UCSD-AML1 (cell line): ENCODE results near the gene RPL35.

Experiments used
- DNase-seq: peaks from one replicate; lab custom pipeline; 2025; ENCODE audit not compliant: unreplicated experiment; lab: John Stamatoyannopoulos, UW

Gene RPL35

DNA sequence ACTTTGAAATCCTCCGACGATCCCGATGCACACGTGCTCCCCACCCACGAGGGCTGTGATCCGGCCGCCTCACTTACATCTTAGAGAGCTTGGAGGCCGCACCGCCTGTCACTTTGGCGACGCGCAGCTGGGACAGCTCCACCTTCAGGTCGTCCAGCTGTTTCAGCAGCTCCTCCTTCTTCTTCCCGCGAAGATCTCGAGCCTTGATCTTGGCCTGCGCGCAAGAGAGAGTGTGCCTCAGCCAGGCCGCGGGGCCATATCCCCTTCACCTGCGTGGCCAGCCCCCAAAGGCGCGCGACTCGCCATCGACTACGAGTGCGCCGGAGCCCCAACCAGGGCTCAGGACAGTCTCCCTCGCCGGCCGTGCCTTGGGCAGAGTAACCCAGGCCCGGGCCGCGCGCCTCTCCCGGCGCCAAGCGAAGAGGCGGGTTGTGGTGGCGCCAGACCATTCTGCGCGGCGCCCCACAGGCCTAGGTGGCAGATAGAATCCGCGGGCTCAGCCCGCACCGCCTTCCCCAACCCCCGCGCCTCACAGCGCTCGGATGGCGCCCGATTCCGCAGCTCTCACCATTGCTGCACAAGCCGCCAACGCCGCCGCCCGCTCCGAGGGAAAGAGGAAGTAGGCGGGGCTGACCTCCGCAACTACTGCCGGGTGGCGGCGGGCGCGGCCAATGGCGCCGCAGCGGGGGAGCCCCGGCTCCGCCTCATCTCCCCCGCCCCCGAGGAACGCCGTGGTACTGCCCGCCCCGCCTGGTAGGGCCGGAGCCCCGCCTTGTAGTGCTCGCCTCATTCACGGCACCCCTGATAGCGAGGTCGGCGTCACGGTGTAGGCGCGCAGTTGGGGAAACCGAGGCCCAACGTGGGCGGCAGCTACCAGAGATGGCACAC, at the start of gene RPL35, which contains the start of gene ARPC5L:
Gene RPL35, minus strand, starts transcription at position 616 of the 888 bp plus-strand sequence. Its CDS starts 45 bp downstream, at position 571.
Gene ARPC5L, plus strand, starts transcription at position 789 of the 888 bp plus-strand sequence. CDS start 7,161 bp downstream, outside the sequence.
- peak; percentile 96 for DNase-seq

DNA sequence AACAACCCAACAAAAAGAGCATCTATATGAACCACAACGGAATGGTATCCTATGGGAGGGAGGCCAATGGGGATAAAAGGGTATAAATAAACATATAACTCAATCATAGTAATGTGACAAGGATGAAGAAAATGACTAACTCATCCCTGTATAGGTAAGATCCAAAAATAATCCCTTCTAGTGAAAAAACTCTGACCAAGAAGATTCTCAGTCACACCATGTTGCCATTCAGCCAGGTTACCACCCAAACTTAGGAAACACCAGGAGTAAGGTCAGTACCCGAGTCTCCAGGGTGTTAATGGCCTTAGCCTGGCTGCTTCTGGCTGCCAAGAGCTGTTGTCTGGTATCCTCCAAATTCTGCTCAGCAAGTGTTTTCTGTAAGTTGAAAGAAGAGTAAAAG, 46.3 kb upstream of the RPL35 start:
- DNase-seq, result no peak

DNA sequence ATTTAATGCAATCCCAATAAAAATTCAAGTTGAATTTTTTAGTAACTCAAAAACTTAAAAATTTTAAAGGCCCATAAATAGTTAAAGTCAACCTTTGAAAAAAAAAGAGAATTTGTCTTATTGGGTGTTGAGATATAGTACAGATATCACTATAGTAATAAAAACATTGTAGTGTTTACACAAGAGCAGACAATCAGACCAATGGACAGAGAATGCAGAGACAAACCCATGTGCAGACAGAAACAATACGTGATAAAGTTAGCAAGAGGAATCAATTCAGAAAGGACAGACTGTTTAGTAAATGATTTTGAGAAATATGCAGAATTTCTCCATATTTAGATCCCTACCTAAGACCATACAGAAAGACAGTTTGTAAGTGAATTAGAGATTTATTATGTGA, 45.2 kb upstream of the RPL35 start:
- DNase-seq, result no peak

DNA sequence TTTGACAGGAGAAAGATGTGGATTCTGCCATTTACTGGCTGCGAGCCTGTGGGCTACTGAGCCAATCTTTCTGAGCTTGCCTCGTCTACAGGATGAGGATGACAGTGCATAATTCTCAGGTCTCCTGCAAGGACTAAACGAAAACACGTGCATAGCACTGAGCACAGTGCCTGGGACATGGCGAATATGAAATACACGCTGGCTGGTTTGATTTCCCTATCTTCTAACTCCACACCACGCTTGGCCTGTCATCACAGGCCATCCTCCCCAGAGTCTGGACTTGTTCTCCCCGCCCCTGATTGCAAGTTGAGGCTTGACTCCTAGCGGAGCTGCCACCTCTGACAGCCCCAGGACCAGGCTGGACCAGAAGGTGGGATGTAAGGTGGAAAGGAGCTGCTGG, 38.1 kb upstream of the RPL35 start:
- DNase-seq, result no peak

DNA sequence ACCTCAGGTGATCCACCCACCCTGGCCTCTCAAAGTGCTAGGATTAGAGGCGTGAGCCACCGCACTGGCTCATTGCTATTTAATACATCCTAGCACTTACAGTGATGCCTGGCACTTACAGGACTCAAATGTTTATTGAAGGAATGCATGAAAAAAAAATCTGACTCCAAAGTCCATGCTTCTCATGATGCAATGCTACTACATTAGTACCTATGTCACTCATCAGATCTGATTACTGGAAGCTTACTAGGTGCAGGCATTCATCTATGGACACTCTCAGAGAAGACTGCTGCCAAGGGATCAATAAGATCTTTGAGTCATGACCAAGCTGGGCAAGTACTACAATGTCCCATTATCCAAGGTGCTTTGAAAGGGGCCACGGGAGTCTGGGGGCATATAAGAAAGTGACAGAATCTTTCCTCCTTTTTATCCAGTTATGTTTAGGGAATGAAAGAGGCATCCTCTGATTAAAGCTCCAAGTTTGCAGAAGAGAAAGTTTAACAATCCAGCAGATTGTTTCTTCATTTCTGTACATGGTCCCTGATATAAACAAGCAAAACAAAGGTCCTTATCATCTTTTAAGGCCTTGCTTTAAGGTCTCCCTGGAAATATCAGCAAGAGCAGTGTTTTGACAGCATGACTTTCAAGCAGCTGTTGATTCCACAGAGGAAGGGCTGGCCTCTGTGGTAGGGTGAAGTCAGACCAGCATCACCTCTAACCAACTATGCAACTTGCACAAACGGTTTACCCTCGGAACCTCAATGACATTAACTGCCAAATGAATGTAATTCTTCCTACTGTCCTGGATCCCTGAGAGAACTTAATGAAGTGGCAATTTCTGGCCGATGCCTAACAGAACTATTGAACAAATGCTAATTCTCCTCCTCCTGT, 36.1 kb upstream of the RPL35 start:
- DNase-seq, result no peak

DNA sequence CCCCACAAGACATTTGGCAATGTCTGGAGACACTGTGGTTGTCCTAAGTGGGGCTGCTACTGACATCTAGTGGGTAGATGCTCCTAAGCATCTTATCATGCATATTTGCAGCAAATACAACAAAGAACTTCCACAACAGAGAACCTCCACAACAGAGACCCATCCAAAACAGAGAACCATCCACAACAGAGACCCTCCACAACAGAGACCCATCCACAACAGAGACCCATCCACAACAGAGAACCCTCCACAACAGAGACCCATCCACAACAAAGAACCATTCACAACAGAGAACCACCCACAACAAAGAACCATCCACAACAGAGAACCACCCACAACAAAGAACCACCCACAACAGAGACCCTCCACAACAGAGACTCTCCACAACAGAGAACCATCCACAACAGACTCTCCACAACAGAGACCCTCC, 33.0 kb upstream of the RPL35 start:
- peak; percentile 22 for DNase-seq

DNA sequence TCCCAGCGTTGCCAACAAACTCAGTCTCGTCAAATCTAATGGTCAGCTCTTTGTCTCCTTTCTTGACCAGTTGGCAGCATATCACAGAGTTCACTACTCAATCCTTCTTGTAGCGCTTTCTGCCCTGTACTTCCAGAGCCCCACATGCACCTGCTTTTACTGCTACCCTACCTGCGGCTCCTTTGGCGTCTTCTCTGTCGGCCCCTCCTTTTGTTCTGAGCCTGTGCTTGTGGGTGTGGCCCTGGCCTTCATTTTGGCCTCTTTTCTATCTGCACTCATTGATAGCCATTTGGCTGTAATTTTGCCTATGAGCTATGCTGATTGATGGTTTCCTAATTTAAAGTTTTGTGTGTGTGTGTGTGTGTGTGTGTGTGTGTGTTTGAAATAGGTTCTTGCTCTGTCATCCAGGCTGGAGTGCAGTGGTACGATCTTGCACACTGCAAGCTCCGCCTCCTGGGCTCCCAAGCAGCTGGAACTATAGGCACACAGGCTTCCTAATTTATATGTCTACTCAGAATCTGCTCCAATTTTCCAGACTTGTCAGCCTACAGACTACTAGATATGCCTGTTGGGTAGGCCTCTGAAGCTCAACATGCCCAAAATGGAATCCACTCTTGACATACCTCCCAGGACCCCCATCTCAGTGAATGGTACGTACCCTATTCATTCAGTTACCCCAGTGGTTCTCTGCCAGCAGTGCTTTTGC, 32.4 kb upstream of the RPL35 start:
- DNase-seq, result no peak

DNA sequence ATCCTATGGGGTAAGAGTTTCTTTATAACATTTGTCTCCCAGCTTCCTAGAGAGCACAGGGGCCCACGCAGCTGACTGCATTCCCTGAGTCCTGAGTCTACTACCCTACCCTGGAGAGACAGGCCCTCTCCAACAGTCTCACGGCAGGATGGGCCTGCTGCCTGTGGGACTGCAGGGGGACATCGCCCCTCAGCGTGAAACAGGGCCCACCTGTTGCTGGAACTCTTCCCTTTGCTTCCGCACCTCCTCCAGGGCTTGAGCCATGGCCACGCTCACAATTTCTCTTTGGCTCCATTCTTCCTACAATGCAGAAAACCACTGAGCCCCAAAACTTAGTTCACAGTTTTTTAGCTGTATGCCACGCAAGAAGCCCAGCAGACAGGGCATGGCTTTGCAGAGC, 28.4 kb upstream of the RPL35 start:
- DNase-seq, result no peak

DNA sequence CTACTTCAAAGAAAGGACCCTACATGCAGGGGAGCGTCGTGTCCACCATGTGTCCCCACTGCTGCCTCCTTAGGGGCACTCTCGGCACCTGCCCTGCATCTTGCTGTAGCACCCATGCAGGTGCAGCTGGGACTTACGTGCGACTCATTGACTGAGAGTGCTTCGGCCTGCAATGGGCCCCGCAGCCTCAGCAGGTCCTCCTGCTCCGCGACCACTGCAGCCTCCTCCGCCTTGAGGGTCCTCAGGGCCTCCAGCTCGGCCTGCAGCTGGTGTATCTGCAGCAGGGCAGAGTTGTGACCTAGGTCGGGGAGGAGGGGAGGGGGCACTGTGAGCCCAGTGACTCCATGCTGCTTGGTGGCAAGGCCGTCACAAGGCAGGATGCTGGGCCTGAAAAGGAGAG, 27.2 kb upstream of the RPL35 start:
- no peak for DNase-seq

DNA sequence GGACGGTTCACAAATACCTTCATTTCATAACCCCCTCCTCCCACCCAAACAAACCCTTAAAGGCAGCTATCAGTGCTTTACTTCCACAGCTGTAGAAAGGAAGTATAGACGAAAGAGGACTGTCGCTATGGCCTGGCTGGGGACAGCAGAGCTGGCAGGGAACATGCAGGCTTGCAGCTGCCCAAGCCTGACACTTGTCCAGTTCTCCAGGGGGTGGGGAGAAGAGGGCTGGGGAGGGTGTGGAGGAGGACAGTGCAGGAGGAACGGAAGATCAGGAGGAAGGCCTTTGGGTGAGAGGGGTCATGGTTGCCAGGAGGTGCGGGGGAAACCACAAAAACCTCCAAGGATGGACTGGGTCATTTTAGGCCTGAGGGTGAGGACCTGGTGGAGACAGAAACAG, 26.1 kb upstream of the RPL35 start:
- DNase-seq, result no peak

DNA sequence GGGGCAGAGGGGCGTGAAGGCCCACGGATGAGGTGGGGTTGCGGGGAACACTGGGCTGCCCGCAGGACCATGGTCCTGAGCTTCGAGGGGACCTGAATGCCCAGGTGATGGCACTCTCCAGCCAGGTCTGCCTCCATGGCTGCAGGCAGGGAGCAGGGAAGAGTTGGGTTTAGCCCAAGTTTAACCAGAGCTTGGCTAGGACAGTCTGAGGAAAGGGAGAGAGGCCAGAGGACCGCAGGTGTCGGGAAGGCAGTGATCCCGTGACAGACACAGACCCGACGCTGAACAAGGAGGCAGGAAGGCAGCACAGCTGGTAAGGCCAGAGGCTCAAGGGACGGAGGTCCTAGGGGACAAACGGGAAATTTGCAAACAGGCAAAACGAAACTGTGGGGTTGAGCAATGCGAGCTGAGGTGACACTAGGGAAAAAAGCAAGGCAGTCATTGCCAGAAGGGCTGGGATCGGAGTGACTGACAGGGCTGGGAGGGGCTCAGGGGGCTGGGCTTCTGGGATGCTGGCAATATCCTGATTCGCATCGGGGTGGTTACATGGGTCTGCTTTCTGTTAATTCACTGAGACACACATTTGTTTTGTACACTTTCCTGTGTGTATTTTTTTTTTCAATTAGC, 25.2 kb upstream of the RPL35 start:
- DNase-seq, result no peak

DNA sequence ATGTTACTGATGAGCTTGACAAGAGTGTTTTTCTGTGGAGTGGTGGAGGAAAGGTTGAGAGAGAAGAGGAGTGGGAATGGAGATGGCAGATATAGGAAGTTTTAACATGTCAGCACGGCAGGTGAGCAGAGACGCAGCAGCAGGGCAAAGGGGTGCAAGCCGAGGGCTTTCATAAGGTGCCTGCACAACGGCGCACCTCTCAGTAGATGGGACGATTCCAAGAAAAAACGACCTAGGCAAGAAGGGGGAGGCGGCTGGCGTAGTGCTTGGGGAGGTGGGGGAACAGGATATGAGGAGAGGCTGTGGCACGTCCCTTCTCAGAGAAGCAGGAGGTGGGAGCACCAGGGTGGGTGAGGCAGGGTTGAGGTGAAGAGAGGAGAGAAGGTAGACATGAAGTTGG, 24.7 kb upstream of the RPL35 start:
- DNase-seq, result no peak

DNA sequence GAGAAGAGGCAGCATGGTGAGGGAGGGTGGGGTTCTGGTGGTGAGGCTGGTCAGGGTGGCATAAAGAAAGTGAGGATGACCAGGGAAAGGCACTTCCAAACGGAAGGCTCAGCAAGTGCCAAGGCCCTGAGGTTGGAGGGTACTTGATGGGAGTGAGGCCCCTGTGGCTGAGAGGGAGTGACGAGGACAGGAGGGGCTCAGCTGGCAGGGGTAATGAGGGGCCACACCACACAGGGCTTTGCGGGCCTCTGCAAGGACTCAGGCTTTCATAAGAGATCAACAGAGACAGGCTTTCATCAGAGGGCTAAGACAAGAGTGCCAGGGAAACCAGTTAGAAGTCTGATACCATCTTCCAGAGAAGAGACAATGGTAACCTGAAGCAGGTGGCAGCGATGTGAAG, 23.8 kb upstream of the RPL35 start:
- DNase-seq, result no peak

DNA sequence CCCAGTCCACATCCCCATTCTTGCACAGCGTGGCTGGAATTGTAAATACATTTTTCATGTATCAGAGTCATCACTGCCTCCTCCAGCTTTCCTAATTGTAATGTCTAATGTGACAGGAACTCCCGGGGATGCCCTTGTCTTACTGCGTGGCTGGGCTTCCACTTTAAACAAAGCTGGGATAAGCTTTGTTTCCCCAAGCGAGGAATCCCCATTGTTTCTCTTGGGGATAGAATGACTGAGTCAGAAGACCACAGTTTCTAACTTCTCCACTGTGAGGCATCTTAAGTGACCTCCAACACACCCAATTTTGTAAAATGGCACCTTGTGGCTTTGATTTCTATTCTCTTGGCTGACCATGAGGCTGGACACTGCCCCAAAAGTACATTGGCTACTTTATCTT, 22.6 kb upstream of the RPL35 start:
- DNase-seq, result no peak

DNA sequence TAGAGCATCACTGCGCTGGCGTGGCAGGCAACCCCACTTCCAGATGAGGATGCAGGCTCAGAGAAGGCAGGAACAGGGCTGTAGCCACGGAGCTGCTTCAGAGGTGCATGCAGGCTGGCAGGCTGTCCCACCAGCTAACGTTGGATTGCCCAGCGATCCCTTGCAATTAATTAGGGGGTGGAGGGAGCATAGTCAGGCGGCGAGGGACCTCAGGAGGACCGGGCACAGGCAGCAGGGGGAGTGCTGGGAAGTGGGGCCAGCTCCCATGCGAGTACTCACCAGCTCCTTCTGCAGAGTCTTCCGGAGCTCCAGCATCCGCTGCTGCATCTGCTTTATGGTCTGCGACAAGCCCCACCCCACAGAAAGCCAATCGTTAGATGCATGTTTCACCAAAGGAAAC, 20.5 kb upstream of the RPL35 start:
- no peak for DNase-seq

DNA sequence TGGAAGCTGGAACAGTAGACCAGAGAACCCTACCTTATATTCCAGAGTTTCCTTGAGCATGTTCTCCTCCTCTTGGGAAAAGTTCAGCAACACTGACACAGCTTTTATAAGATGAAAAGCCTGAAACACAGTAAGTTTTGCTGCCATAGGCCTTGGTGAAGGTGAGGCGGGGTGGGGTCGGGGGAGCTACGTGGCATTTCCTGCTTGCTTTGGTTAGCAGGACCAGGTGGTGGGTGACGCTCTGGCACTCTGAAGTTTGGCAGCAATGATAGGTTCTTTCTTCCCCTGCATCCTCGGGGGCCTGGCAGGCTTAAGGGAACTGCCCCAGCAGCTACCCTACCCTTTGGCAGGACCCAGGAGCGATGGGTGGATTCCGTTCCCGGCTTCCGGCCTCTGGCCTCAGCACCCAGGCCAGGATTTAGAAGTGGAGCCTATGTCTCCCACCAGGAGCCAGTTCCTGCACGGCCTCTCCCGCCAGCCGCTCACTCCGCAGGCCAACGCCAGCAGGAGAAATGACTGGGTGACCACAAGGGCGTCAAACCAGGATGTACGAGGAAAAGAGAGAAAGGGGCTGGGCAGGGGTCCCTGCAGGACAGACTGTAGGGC, 19.5 kb upstream of the RPL35 start:
- no peak for DNase-seq

DNA sequence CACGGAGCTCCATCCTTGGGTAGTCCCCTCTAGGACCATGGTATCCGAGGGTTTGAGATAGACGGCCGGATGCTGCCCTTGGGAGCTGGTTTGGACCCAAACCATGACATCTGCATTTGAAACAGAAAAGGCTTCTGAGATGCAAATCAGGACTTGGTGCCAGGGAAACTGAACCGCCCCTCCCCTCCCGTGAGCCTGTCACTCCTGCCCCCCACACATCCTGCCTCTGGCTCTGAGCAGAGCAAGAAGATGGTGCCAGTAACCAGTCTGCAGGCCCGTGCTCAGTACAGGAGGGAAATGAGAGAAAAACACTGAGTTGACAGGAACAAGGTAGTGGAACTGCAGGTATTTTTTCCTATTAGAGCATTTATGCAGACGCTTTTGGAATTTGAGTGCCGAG, 18.7 kb upstream of the RPL35 start:
- no peak for DNase-seq

DNA sequence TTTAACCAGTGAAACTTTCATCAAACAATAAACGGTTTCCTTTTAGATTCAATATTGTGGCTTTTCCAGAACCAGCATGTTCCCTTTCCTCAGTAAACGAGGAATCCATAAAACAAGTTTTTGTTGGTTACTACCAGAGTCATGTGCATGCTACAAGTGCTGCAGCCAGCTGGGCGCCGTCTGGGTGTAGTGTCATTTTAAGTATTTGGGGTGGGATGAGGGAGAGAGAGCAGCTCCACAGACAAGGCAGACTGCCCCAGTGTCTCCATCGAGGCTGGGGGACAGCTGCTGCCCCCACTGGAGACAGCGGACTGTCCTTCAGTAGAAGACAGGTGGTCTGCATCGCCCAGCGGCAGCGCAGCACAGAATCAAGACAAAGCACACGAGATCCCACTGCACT, 17.5 kb upstream of the RPL35 start:
- DNase-seq, result no peak

DNA sequence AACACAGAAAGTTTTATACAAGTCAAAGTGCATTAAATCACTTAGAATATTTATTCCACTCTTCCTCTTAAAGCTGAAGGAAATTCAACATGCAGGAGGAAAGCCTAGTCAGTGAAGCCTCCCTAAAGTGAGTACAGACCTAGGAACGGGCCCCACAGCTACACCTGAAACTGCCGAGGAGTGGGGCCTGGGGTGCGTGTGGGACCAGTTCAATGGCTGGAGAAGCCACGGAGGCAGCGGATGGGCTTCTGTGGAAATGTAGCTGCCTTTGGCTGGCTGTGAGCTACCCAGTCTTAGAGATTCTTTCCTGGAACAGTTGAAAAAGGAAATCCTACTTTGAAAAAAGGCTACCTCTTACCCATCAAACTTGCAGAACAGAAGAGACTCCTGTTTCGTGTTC, 16.8 kb upstream of the RPL35 start:
- no peak for DNase-seq

DNA sequence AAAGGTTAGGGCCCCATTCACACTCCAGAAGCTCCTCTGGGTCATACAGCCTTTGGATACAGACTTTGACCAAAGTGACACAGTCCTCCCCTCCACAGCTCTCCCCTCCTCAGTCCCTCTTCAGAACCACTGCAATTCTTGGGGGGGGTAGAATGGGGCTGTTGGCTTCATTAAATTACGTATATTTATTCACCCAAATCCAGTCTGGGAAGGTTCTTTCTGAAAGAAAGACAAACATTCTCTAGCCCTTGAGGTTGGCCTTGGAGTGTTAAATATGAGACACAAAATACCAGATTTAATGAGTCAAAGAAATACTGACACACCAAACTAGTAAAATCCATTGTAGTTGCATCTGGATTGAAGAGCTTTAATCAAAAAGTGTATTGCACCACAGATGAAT, 16.3 kb upstream of the RPL35 start:
- DNase-seq, result no peak
